Gastroesophageal sphincter (tissue), 4 donors: Measurements from ENCODE around the gene RAPGEF3. TPM values are rescaled to one million over a fixed set of nuclear protein-coding genes. Genes with fewer than 3 reads are reported as not detected.

Source experiments
- ATAC-seq: fragments of 150-250 bp; one replicate; pipeline ENCODE4 v1.9.1; 2016; ENCODE audit warnings: mild to moderate bottlenecking, moderate library complexity
- H3K27ac ChIP-seq, 4 donors: fragments of 200-600 bp; sonication (generic) in 3 of 4; 1 replicate in 3 of 4; 2 replicates in 1 of 4; pipeline ENCODE4 v1.5.1; 2016 to 2019
- H3K27me3 ChIP-seq: fragments of 200-600 bp; sonication (generic); one replicate; pipeline ENCODE4 v1.5.1; 2019
- H3K36me3 ChIP-seq, 2 donors: fragments of 200-600 bp; sonication (generic); one replicate each; pipeline ENCODE4 v1.5.1; 2019; ENCODE audit warnings: control low read depth in 1 of 2
- H3K4me1 ChIP-seq, 3 donors: fragments of 200-600 bp; sonication (generic); 1 replicate in 2 of 3; 2 replicates in 1 of 3; pipeline ENCODE4 v1.5.1; 2016 to 2019; ENCODE audit warnings: control low read depth in 2 of 3
- H3K4me3 ChIP-seq, 2 donors: fragments of 200-600 bp; sonication (generic); one replicate each; pipeline ENCODE4 v1.5.1; 2019; ENCODE audit warnings: mild to moderate bottlenecking in 1 of 2, moderate library complexity in 1 of 2
- H3K9me3 ChIP-seq, 3 donors: fragments of 200-600 bp; sonication (generic); one replicate each; pipeline ENCODE4 v1.5.1; 2017 to 2019; ENCODE audit warnings: control low read depth in 2 of 3
- CTCF ChIP-seq, 4 experiments: fragments of 200-600 bp in 2 of 4; fragments of 450-650 bp in 2 of 4; sonication (generic) in 1 of 4; IDR thresholded peaks; one replicate each; pipeline ENCODE4 v1.5.1; 2017 to 2019; ENCODE audit warnings: antibody characterized with exemption in 4 of 4, mild to moderate bottlenecking in 2 of 4, moderate library complexity in 2 of 4
- EP300 ChIP-seq: sonication (generic); formaldehyde crosslinking; IDR thresholded peaks from one replicate; pipeline ENCODE4 v1.6.1; 2017; ENCODE audit warnings: antibody characterized with exemption, mild to moderate bottlenecking
- POLR2A ChIP-seq, 2 donors: fragments of 450-650 bp; IDR thresholded peaks; one replicate each; pipeline ENCODE4 v1.6.1; 2017; ENCODE audit warnings: antibody characterized with exemption in 2 of 2, mild to moderate bottlenecking in 2 of 2, moderate library complexity in 1 of 2
- POLR2AphosphoS5 ChIP-seq: sonication (generic); formaldehyde crosslinking; IDR thresholded peaks from one replicate; pipeline ENCODE4 v1.6.1; 2017; ENCODE audit warnings: antibody characterized with exemption
- WGBS, 2 donors: methylation state at CpG; one replicate each; pipeline ENCODE4 v1.1.5; 2018; ENCODE audit warnings: low coverage in 1 of 2; 5-methylcytosine and 5-hydroxymethylcytosine counted together
- total RNA-seq, 4 donors: library from RNA; depleted of rRNA; stranded (reverse); fragments of >200 nt; gene quantifications; one replicate each; pipeline ENCODE4 v1.1.0, GENCODE V29; 2016

RAPGEF3 gene
- total RNA-seq, 4 donors from 2014 or later = 19.3 to 56.8 (median 25.5) TPM

GRCh38 chr12:47747126-47747525 lies 11.6 kb downstream of the RAPGEF3 start:
- H3K4me3 ChIP-seq = no peak overlapping the region
- H3K4me1 ChIP-seq = peaks cover 0 to 9% (median 0%) of the 10 kb centered on the region in 3 donors
- 69% methylated on average over 4 of the region's 4 CpGs; no CpG with 5 or more reads in 1 of the 2 donors for WGBS, 2 donors
- peaks cover 0 to 50% of the 10 kb centered on the region in 2 donors for H3K36me3 ChIP-seq
- TF ChIP-seq POLR2A (IDR thresholded peaks at IDR 0.05) (no peak), EP300 (no peak), CTCF (IDR thresholded peaks at IDR 0.05) (no peak), POLR2AphosphoS5 (no peak)
- H3K27me3 ChIP-seq = no peaks in the 10 kb centered on the region
- no peaks in the 10 kb centered on the region for H3K9me3 ChIP-seq
- no peak for ATAC-seq
- no peak overlapping the region for H3K27ac ChIP-seq

DNA sequence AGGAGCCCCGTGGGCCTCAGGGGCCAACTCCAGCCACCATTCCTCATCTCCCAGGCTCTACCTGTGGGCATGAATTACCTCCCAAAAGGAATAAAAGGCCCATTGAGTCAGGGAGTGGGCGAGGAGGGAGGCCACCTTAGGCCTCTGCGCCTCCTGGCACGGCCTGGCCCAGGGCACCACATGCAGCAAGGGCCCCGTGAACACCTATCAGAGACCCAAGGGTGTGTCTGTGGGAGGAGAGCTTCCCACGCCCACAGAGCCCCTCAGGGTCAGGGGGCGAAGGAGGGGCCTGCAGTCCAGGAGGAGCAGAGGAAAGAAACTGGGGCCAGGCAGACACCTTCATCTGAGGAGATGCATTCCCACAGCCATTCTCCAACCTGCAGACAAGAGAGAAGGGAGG lies 12.2 kb downstream of the RAPGEF3 start:
- Histone ChIP-seq H3K4me1 (peaks cover 0 to 9% (median 6%) of the 10 kb centered on the region in 3 donors), H3K36me3 (peaks cover 0 to 47% of the 10 kb centered on the region in 2 donors), H3K27ac (no peak overlapping the region), H3K27me3 (no peaks in the 10 kb centered on the region), H3K4me3 (no peak overlapping the region), H3K9me3 (no peaks in the 10 kb centered on the region)
- WGBS, 2 donors = 40% methylated on average over 1 of the region's 7 CpGs; no CpG with 5 or more reads in 1 of the 2 donors
- TF ChIP-seq EP300 = no peak
- no peak for TF ChIP-seq CTCF (IDR thresholded peaks at IDR 0.05)
- TF ChIP-seq POLR2A (IDR thresholded peaks at IDR 0.05) = no peak
- TF ChIP-seq POLR2AphosphoS5 = no peak
- no peak for ATAC-seq

DNA sequence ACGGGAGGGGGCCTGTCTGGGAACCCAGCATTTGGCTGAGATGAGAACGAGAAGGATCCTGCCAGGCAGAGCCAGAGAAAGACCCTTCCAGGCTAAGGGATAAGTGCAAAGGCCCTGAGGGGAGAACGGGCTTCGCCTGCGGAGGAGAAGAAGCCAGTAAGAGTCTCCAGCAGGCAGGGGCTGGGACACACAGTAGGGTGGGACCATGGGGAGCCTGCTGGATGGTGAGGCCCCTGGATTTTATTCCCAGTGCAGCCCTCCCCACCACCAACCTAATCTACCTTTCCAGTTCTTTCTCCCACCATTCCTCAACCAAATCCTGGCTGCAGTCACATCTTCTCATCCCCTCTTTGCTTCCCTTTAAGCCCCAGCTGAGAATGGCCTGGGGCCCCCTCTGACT lies 12.6 kb downstream of the RAPGEF3 start:
- no peaks in the 10 kb centered on the region for H3K9me3 ChIP-seq
- H3K27me3 ChIP-seq = no peaks in the 10 kb centered on the region
- WGBS, 2 donors = 77 to 90% methylated on average over 3 to 5 of the region's 5 CpGs
- no peak overlapping the region for H3K27ac ChIP-seq
- TF ChIP-seq CTCF (IDR thresholded peaks at IDR 0.05) (no peak), EP300 (no peak), POLR2AphosphoS5 (no peak), POLR2A (IDR thresholded peaks at IDR 0.05) (no peak)
- no peak for ATAC-seq
- H3K4me1 ChIP-seq = peaks cover 0 to 10% (median 10%) of the 10 kb centered on the region in 3 donors
- no peak overlapping the region for H3K4me3 ChIP-seq
- peaks cover 0 to 43% of the 10 kb centered on the region in 2 donors for H3K36me3 ChIP-seq

- no peak overlapping the region for H3K4me3 ChIP-seq
- H3K4me1 ChIP-seq = peaks cover 0 to 15% (median 13%) of the 10 kb centered on the region in 3 donors
- no peak for ATAC-seq
- H3K27ac ChIP-seq = no peak overlapping the region
- TF ChIP-seq CTCF (IDR thresholded peaks at IDR 0.05) (no peak), EP300 (no peak), POLR2A (IDR thresholded peaks at IDR 0.05) (no peak), POLR2AphosphoS5 (no peak)
- H3K36me3 ChIP-seq = peaks cover 0 to 38% of the 10 kb centered on the region in 2 donors
- no peaks in the 10 kb centered on the region for H3K27me3 ChIP-seq
- WGBS, 2 donors = 73 to 86% methylated on average over 3 to 7 of the region's 16 CpGs
- H3K9me3 ChIP-seq = no peaks in the 10 kb centered on the region
These were observed 13.1 kb downstream of the RAPGEF3 start for GRCh38 chr12:47745485-47746041.

DNA sequence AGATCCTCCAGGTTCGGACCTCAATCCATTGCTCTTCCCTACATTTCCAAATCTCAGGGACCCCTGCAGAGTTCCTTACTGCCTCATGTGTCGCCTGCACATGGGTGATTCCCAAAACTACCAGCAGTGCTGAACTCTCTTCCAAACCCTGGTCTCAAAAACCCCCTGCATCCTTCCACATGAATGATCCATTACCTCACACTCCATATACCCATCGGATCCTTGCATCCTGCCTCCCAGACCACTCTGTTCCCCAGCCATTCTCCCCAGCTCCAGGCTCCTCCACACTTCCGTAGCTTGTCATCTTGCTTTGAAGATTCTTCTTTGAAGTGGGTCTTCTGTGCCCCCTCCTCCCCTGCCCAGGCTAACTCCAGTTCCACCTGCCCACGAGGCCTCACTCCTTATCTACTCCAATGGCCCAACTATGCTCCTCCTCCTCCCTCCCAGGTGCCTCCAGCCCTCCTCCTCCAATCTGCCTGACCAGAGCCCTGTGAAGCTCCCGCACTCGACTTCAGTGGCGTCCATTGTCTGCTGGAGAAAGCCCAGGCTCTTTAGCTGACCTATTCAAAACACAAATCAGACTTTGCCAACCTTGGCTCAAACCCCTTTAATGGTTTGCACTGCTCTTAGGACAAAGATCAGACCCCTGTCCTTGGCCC lies 13.8 kb downstream of the RAPGEF3 start:
- ATAC-seq = no peak
- Histone ChIP-seq H3K27me3 (no peaks in the 10 kb centered on the region), H3K27ac (no peak overlapping the region)

More for the DNA sequence above, 13.8 kb downstream of the RAPGEF3 start:
- Histone ChIP-seq H3K36me3 (peaks cover 0 to 32% of the 10 kb centered on the region in 2 donors), H3K4me1 (peaks cover 0 to 22% (median 15%) of the 10 kb centered on the region in 3 donors), H3K9me3 (no peaks in the 10 kb centered on the region), H3K4me3 (no peak overlapping the region)
- WGBS, 2 donors = 77 to 85% methylated on average over 6 to 7 of the region's 8 CpGs
- TF ChIP-seq CTCF (IDR thresholded peaks at IDR 0.05) (no peak), POLR2AphosphoS5 (no peak), EP300 (no peak)
